GM21529 (cell line): ENCODE results near the gene SPDYE5.
A peak's percentile ranks its signal among the peaks of the same experiment; 100 is the strongest.
"Not testable (repeated sequence)": the region's sequence is repeated elsewhere in the genome, so short reads cannot be mapped to it uniquely, and the experiment has no call there.

Experiments used
- ATAC-seq: cut with Tn5 transposase; IDR thresholded peaks from one replicate; pipeline ENCODE4 v1.9.1; 2021; ENCODE audit not compliant: unreplicated experiment

The SPDYE5 gene, protein sequence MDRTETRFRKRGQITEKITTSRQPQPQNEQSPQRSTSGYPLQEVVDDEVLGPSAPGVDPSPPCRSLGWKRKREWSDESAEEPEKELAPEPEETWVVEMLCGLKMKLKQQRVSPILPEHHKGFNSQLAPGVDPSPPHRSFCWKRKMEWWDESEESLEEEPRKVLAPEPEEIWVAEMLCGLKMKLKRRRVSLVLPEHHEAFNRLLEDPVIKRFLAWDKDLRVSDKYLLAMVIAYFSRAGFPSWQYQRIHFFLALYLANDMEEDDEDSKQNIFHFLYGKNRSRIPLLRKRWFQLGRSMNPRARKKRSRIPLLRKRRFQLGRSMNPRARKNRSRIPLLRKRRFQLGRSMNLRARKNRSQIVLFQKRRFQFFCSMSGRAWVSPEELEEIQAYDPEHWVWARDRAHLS

DNA sequence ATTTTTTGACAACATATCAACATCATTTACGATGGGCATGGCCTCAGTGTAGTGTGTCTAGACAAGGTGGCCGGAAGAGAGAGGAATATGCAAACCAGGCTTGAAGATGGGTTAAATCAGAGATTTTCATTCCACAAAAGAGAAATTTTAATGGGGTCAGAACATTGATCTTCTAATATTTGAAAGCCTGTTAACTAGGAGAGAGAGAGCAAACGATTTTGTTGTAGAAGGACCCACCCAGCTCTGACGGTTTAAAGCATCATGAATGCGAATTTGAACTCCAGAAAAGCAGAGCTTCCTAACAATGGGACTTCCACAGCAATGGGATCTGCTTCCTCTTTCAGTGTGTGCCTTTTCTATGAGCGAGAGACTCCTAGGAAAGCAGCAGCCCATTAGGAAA, at the start of gene SPDYE5:
SPDYE5 (plus strand) TSS at position 301 of the 400 bp plus-strand sequence. CDS start 1,728 bp downstream, outside the sequence.
- ATAC-seq: not testable (repeated sequence)

DNA sequence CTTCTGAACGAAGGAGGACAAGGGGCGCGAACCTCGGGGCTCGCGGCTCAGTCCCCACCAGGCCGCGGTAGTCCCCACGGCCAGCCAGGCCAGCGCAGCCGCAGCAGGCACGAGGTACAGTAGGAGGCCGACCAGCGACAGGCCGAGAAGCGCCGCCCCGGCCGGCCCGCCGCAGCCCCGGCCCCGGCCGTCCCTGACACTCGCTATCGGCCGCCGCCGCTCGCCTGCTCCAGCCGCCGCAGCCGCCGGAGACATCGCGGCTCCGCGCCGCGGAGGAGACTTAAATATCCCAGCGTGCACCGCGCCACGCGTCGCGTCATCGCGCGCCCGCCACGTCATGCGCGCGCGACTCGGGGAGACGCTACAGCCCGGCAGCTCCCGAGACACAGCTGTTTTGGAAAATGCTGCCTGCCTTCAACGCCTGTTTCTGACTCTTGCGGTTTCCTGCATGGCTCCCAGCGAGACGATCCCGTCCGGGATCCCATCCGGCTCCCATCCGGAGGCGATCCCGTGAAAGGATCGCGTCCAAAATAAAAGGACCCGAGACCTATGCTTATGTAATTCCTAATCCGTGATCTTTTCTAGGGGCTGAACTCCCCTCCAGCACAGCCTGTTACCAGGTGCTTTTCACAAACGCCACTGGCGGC, 49.5 kb upstream of the SPDYE5 start:
- ATAC-seq: peak; percentile 84

DNA sequence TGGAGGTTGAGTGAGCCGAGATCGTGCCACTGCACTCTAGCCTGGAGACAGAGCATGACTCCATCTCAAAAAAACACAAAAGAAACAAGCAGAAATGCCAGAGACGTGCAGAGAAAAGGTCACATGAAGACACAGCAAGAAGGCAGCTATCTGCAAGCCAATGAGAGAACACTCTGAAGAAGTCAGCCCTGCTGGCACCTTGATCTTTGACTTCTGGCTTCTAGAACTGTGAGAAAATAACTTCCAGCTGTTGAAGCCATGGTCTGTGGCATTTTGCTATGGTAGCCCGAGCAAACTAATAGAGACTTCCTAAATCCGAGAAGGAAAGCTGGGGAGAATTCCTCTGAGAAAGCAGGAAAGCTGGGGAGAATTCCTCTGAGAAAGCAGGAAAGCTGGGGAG, 42.2 kb upstream of the SPDYE5 start:
- not testable (repeated sequence) for ATAC-seq

DNA sequence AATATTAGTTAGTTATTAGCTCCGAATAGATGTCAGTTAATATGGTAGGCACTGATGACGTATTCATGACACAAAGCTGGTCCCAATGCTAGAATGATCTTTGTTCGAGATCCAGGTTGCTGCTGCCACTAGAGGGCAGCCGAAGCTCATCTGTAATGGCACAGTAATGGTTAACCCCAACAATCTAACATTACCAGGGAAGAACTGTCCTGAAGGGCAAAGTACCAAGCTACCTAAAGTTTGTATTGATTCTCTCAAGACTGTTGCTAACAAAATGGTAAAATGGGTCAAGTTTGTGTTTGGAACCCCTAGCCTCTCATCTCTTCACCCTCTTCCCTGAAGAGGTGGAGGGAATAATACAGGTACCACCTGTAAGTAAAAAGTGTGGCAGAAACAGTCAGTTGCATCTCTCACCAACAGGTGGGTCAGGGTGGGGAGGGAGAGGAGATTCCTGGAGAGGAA, 39.6 kb upstream of the SPDYE5 start:
- ATAC-seq: peak; percentile 91

DNA sequence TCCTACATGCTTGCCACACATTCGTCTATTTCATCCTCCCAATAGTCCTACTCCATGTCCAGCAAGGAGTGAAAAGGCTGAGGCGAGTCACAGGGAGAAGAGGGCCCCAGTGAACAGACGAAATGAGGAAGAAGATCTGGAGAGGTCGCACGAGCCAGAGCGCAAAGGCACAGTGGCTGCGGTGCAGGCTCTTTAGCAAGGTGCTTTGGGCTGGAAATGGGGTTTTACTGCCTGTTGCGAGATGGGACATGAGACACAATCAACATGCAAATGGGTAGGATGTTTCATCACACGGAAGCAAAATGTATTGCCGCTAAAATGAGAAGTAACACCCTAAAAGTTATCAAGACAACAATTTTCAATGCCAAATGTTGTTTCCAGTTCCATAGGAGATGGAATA, 35.7 kb upstream of the SPDYE5 start:
- ATAC-seq: not testable (repeated sequence)

DNA sequence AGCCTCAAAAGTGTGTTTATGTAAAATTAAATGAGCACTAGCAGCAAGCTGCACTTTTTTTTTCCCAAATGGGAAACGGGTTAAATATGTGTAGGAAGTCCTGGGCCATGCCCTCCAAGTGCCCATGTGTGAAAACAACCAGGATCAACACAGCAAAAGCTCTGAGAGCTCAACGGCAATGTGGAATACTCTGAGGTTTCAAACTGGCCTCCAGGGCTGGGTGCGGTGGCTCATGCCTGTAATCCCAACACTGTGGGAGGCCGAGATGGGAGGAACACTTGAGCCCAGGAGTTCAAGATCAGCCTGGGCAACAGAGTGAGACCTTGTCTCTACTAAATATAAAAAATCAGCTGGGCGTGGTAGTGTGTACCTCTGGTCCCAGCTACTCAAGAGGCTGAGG, 34.1 kb upstream of the SPDYE5 start:
- not testable (repeated sequence) for ATAC-seq

DNA sequence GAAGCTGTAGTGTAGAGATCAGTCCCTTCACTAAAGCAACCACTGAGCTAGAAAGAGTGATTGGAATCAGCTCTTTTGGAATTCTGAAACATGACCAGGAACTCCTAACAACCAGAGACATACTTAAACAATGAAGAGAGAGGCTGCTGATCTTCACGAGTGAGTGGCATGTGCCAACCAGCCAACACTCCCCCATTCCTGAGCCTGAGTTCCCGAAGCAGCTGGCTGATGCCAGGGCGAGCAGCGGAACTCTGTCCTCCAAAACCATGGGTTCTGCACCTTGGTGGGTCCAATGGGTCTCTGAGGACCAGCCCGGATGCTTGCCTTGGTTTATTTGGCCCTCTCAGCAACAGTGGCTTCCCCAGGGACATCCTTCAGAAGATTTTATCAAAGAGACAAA, 31.6 kb upstream of the SPDYE5 start:
- not testable (repeated sequence) for ATAC-seq

DNA sequence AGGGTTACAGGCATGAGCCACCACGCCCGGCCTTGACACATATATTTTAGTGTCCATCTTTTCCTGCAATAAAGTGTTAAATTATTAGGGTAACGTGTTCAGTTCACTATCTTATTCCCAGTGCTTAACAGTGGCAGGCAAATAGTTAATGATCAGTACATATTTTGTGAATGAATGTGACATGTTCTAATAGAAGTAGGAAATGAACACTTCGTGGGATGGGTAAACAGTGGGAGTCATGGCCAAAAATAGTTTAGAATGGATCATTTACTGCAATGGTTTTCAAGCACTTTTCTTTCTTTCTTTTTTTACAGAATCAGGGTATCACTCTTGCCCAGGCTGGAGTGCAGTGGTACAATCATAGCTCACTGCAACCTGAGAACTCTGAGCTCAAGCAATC, 22.0 kb upstream of the SPDYE5 start:
- not testable (repeated sequence) for ATAC-seq

DNA sequence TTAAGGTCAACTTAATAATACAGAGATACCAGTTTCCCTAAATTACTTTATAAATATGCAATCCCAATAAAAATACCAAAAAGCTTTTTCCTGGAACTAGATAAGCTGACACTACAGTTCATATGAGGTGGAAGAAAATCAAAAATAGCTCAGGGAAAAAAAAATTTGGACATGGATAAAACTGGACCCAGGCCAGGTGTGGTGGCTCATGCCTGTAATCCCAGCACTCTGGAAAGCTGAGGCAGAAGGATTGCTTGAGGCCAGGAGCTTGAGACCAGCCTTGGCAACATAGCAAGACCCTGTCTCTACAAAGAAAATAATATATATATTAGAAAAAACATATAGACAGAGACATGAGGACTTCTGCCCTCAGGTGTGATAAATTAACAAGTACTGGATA, 14.7 kb upstream of the SPDYE5 start:
- ATAC-seq: not testable (repeated sequence)

DNA sequence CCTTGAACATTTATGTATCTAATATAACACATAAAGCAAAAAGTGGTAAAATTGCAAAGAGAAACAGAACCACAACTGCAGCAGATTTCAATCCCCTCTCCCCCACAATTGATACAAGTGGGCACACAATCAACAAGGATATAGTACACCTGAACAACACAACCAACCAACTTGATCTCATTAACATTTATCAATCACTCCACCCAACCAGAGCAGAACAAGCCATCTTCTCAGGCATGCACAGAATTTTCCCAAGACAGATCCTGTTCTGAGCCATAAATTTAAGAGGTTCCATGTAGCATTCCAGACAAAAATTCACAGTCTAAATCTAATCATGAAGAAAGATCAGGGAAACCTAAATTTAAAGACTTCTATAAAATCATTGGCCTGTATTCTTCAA, 11.8 kb upstream of the SPDYE5 start:
- not testable (repeated sequence) for ATAC-seq

DNA sequence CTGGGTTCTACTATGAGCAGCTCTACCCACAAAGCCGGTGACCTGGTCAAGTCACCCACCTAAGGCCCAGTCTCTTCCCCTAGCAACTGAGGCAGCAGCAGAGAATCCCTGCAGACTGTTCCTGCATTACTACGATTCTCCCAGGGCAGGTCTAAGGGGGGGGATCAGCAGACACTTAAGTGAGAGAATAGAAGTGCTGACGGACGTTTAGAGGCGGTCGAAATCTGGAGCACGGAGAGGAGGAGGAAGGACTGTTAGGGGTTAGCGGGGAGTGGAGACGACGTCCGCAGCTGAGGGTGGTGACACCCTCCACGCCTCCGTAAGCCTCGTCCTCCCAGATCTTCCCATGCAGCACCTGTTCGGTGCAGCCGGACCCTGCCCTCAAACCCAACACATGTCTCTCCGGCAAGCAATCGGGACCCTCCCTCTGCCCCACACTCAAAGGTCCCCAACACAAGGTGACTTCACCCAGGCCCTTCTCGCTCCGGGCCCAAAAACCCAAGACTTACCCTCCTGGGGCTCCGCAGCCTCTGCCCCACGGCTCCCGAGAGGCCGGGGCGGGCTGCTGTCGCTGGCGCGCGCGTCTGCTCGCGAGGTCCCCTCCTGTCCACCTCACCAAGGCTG, 6.7 kb upstream of the SPDYE5 start:
- ATAC-seq: not testable (repeated sequence)

DNA sequence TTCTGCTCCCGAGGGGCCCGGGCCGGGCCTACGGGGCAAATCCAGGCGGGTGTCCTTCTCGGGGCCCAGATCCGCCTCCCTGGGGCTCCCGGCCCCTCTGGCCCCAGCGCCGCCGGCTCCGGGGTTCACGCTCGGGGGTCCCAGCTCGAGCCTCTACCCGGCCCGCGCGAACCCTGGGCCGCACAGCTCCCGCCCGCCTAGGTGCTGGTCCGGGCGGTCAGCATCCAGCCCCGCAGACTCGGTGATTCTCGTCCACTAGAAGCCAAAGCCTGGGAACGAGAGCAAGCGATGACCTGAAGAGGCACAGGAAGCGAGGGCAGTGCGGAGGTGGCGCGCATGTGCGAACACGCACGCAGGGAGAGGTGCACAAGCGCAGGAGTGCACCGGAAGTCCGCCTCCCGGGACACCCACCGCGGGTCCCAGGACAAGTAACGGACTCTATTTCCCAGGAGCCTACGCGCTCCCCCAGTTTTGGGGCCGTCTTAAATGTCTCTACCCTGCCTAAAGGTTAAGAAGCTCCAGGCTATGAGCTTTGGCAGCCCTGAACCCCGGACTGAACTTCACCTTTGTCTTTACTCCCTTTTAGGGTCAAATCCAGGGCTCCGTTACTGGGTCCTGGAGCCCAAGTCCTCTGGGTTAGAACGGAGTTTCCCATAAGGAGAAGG, 6.0 kb upstream of the SPDYE5 start, which contains the start of gene POM121C:
POM121C (minus strand) TSS at position 321 of the 665 bp plus-strand sequence. CDS start 44,803 bp downstream, outside the sequence.
- ATAC-seq: peak; percentile 100

DNA sequence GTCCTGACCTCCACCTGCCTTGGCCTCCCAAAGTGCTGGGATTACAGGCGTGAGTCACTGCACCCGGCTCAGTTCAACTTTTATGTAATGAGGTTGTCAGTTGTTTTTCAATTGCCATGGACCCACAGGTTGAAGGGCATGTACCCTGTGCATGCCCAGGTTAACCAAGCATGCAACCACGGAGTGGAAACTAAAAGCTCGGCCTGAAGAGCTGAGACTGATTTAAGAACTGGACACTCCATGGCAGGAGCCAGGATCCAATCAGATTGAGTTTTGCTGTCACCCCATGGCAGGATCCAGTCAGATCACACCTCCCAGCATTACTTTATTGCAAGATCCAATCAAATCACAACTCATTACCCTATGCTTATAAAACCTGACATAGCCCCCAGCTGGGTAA, 16.9 kb downstream of the SPDYE5 start:
- not testable (repeated sequence) for ATAC-seq

DNA sequence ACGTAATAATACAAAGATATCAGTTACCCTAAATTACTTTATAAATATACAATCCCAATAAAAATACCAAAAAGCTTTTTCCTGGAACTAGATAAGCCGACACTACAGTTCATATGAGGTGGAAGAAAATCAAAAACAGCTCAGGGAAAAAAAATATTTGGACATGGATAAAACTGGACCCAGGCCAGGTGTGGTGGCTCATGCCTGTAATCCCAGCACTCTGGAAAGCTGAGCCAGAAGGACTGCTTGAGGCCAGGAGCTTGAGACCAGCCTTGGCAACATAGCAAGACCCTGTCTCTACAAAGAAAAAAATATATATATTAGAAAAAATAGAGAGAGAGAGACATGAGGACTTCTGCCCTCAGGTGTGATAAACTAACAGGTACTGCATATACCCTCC, 26.7 kb downstream of the SPDYE5 start:
- not testable (repeated sequence) for ATAC-seq

DNA sequence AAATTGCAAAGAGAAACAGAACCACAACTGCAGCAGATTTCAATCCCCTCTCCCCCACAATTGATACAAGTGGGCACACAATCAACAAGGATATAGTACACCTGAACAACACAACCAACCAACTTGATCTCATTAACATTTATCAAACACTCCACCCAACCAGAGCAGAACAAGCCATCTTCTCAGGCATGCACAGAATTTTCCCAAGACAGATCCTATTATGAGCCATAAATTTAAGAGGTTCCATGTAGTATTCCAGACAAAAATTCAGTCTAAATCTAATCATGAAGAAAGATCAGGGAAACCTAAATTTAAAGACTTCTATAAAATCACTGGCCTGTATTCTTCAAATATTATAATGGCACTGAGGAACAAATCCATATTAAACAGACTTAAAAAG, 29.6 kb downstream of the SPDYE5 start:
- ATAC-seq: not testable (repeated sequence)

DNA sequence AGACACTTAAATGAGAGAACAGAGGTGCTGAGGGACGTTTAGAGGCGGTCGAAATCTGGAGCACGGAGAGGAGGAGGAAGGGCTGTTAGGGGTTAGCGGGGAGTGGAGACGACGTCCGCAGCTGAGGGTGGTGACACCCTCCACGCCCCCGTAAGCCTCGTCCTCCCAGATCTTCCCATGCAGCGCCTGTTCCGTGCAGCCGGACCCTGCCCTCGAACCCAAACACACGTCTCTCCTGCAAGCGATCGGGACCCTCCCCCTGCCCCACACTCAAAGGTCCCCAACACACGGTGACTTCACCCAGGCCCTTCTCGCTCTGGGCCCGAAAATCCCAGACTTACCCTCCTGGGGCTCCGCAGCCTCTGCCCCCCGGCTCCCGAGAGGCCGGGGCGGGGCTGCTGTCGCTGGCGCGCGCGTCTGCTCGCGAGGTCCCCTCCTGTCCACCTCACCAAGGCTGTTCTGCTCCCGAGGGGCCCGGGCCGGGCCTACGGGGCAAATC, 35.2 kb downstream of the SPDYE5 start:
- ATAC-seq: not testable (repeated sequence)

DNA sequence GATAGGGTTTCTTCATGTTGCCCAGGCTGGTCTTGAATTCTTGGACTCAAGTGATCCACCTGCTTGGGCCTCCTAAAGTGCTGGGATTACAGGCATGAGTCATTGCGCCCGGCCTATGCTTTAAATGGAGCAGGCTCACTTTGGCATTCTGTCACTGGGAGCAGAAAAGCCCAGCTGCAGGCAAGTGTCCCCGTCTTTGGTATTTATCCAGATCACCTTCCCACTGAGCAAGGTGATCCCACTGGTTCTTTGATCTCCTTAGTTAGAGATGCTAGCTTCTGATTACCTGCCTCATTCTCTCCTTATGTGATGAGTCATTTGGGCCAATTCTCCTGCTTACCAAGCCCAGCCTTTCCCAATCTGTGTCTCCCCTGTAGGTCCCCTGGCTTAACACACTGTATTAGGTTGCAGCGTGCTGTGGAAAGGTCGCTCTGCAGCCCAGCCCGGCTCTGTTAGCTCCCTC, 39.3 kb downstream of the SPDYE5 start:
- ATAC-seq: no peak

DNA sequence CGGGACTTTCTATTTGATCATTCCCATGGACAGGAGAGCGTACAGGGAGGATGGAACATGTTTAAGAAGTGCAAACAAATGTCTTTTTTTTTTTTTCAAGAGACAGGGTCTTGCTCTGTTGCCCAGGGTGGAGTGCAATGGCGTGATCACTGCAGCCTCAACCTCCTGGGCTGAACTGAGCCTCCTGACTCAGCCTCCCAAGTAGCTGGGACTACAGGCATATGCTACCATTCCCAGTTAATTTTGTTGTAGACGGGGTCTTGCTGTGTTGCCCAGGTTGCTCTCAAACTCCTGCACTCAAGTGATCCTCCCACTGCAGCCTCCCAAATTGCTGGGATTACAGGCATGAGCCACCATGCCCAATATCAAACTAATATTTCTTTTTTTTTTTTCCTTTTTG, 40.5 kb downstream of the SPDYE5 start:
- ATAC-seq: no peak

DNA sequence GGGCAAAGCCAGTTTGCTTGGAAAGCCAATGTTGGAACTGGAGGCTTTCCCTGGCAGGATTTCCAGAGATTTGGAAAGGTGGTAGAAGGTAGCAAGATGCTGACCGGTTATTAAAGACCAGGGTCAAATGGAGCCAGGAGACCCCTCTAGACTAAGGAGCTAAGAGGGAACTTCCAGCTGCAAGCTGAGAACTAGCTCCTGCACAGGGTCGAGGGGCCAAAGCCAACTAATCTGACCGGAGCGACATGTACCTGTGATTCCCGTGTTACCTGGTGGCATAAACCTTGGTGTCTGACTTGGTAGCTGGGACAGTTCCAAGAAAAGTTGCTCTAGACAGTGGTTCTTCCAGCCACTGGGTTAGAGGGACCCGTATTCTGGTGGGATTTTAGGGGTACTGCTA, 41.8 kb downstream of the SPDYE5 start:
- ATAC-seq: no peak

DNA sequence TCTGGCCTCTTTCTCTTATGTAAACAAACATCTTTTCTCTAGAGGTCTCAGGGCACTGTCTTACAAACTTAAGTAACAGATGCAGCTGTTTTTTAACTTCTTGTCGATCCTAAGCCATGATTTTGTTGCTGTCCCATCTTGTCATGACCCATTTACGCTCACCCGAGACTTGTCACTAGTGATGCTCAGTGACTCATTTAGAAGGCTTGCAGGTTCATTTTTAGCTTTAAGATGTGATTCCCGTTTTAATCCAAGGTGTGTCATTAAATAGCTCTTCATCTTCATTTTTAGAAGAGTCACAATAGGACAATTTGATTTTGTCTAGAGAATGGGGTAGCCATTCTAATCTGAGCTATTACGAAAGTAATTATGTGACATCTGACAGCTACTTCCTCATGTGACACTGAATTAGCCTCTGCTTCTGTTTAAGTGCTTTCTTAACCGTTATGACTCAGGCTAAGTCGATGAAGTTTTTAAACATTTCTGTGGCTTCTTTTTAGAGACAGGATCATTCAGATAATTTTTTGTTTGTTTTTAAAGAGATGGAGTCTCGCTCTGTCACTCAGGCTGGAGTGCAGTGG, 42.7 kb downstream of the SPDYE5 start:
- peak; percentile 80 for ATAC-seq
